Measurements from ENCODE around the gene TP53TG5. TPM values are rescaled to one million over a fixed set of nuclear protein-coding genes. Genes with fewer than 3 reads are reported as not detected.

Gene TP53TG5
- total RNA-seq, 1 donor from 2014 or later: not detected

DNA sequence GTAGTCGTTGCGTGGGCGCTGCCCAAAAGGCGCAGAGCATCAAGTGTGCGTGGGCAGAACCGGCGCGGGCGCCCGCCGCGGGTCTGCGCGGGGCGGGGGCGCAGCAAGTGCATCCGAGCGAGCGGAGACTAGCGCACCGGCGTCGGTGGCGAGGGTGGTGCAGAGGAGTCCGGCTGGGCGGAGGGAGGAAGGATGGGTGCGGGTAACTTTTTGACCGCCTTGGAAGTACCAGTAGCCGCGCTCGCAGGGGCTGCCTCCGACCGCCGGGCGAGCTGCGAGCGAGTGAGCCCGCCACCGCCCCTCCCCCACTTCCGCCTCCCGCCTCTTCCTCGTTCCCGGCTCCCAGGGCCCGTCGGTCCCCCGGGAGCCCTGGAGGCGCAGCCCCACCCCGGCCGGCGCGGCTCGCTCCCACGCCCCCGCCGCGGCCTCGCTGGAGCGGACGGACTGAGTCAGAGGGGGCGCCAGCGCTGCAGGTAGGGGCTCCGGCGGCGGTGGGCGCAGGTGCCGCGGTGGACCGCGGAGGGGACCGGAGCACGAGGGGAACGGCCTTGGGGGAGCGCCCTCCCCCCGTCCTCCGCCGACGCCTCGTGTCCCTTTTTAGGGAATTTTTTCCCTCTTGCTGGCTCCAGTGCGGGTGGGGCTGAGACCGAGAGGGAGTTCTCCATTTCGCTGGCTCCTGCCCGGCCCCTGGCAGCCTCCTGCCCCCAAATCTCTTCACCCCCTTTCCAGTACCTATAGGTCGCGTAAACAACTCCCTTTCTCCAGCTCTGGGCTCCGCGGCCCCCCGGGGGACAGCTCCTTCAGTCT lies 28.3 kb upstream of the TP53TG5 start:
- H3K36me3 ChIP-seq (ENCODE audit: control insufficient read depth in 3 of 3, insufficient read depth in 3 of 3, low read length in 3 of 3): peaks cover 21 to 23% (median 23%) of the 10 kb centered on the region in 3 donors
- H3K27me3 ChIP-seq (ENCODE audit: control insufficient read depth in 3 of 3, insufficient read depth in 3 of 3, low read length in 3 of 3): no peaks in the 10 kb centered on the region
- H3K27ac ChIP-seq (ENCODE audit: low read depth, low read length): peak overlapping the region; percentile 100
- H3K4me3 ChIP-seq (ENCODE audit: low read length in 3 of 3): peak overlapping the region; percentile 86 to 96 (median 94)
- peak overlapping the region; percentile 95 to 99 (median 99) for H3K9ac ChIP-seq (ENCODE audit: low read depth in 1 of 3, low read length in 3 of 3)
- H3K4me1 ChIP-seq (ENCODE audit: control insufficient read depth in 3 of 3, insufficient read depth in 3 of 3, low read length in 3 of 3): peaks cover 35 to 49% (median 42%) of the 10 kb centered on the region in 3 donors
- no peaks in the 10 kb centered on the region for H3K9me3 ChIP-seq (ENCODE audit: control insufficient read depth in 3 of 3, low read length in 3 of 3)

DNA sequence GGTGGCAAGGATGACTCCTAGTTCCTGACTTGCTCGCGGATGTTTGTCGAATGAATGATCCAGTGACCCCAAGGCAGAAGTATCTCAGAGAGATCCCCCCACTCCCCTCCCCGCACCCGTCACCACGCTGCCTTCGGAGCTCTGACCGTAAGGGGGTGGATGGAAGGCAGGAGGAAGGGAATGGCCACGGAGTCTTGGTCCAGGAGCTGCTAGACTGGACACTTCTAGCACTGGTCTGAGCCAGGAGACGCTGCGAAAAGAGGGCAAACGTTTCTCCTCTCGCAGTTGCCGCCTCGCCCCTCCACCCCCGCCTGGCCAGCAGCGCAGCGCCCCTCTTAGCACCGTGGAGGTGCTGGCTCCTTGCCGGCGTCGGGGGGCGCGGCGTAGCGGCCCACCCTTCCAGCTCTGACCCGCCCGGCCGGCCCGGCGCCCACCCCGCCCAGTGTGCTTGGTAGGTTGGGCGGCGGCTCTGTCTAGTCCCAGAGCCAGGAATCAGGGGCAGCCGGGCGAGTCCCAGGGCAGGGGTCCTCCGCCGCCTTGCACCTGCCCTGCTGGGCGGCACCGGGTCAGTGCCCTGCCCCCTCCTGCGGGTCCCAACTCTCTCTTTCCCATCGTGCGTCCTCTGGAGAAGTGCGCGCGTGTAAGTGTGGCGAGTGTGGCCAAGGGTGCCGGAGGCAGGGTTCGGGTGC lies 27.6 kb upstream of the TP53TG5 start:
- Histone ChIP-seq H3K27ac (ENCODE audit: low read depth, low read length) (peak overlapping the region; percentile 100), H3K9me3 (ENCODE audit: control insufficient read depth in 3 of 3, low read length in 3 of 3) (no peaks in the 10 kb centered on the region), H3K9ac (ENCODE audit: low read depth in 1 of 3, low read length in 3 of 3) (peak overlapping the region; percentile 79 to 99 (median 99)), H3K27me3 (ENCODE audit: control insufficient read depth in 3 of 3, insufficient read depth in 3 of 3, low read length in 3 of 3) (no peaks in the 10 kb centered on the region), H3K4me1 (ENCODE audit: control insufficient read depth in 3 of 3, insufficient read depth in 3 of 3, low read length in 3 of 3) (peaks cover 29 to 43% (median 36%) of the 10 kb centered on the region in 3 donors), H3K4me3 (ENCODE audit: low read length in 3 of 3) (peak overlapping the region; percentile 69 to 96 (median 94)), H3K36me3 (ENCODE audit: control insufficient read depth in 3 of 3, insufficient read depth in 3 of 3, low read length in 3 of 3) (peaks cover 16 to 21% (median 20%) of the 10 kb centered on the region in 3 donors)

DNA sequence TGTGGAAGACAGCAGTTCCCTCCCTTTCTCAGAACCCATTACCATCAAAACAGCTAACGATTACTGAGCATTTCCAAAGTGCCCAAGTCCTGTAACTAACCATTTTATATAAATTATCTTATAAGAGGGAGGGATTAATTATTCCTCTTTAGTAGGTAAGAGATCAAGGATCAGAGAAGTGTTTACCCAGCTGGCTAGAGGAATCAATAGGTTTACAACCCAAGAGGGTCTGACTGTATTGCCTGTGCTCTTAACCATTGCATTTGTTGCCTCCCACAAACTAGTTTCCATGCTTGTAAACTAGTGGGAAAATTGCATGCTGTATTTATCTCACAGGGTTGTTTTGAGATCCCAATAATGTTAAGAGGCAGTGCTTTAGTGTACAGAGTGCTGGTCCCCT lies 26.3 kb upstream of the TP53TG5 start:
- H3K4me1 ChIP-seq (ENCODE audit: control insufficient read depth in 3 of 3, insufficient read depth in 3 of 3, low read length in 3 of 3): peaks cover 18 to 31% (median 23%) of the 10 kb centered on the region in 3 donors
- H3K9me3 ChIP-seq (ENCODE audit: control insufficient read depth in 3 of 3, low read length in 3 of 3): no peaks in the 10 kb centered on the region

DNA sequence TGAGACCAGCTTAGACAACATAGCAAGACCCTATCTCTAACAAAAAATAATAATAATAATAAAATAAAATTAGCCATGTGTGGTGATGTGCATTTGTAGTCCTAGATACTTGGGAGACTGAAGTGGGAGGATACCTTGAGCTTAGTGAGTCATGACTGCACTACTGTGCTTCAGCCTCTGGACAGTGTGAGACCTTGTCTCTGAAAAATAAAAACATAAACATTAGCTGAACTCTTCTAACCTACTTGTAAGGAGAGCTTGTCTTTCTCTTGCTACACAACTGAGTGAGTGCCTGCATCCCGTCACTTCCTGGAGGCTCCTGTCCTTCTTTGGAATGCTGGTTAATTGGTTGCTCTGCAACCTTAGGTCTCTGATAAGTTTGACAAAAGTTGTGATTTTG lies 24.8 kb upstream of the TP53TG5 start:
- Histone ChIP-seq H3K9me3 (ENCODE audit: control insufficient read depth in 3 of 3, low read length in 3 of 3) (no peaks in the 10 kb centered on the region), H3K27ac (ENCODE audit: low read depth, low read length) (no peak overlapping the region), H3K9ac (ENCODE audit: low read depth in 1 of 3, low read length in 3 of 3) (no peak overlapping the region), H3K4me1 (ENCODE audit: control insufficient read depth in 3 of 3, insufficient read depth in 3 of 3, low read length in 3 of 3) (peaks cover 8 to 19% (median 11%) of the 10 kb centered on the region in 3 donors), H3K36me3 (ENCODE audit: control insufficient read depth in 3 of 3, insufficient read depth in 3 of 3, low read length in 3 of 3) (no peaks in the 10 kb centered on the region), H3K4me3 (ENCODE audit: low read length in 3 of 3) (no peak overlapping the region), H3K27me3 (ENCODE audit: control insufficient read depth in 3 of 3, insufficient read depth in 3 of 3, low read length in 3 of 3) (no peaks in the 10 kb centered on the region)

More for the DNA sequence above, 26.3 kb upstream of the TP53TG5 start:
- Histone ChIP-seq H3K9ac (ENCODE audit: low read depth in 1 of 3, low read length in 3 of 3) (no peak overlapping the region), H3K36me3 (ENCODE audit: control insufficient read depth in 3 of 3, insufficient read depth in 3 of 3, low read length in 3 of 3) (peaks cover 3 to 9% (median 7%) of the 10 kb centered on the region in 3 donors), H3K27me3 (ENCODE audit: control insufficient read depth in 3 of 3, insufficient read depth in 3 of 3, low read length in 3 of 3) (no peaks in the 10 kb centered on the region), H3K4me3 (ENCODE audit: low read length in 3 of 3) (no peak overlapping the region), H3K27ac (ENCODE audit: low read depth, low read length) (no peak overlapping the region)

DNA sequence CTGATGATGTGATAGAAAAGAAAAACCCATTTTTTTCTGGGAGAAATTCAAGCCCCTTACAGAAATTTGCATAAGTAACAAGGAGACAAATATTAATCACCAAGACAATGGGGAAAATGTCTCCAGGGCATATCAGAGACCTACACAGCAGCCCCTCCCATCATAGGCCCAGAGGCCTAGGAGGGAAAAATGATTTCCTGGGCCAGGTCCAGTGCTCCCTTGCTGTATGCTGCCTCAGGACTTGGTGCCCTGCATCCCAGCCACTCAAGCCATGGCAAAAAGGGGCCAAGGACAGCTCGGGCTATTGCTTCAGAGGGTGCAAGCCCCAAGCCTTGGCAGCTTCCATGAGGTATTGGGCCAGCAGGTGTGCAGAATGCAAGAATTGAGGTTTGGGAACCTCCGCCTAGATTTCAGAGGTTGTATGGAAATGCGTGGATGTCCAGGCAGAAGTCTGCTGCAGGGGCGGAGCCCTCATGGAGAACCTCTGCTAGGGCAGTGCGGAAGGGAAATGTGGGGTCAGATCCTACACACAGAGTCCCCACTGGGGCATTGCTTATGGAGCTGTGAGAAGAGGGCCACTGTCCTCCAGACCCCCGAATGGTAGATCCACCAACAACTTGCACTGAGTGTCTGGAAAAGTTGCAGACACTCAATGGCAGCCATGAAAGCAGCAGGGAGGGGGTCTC lies 22.4 kb upstream of the TP53TG5 start:
- Histone ChIP-seq H3K9ac (ENCODE audit: low read depth in 1 of 3, low read length in 3 of 3) (no peak overlapping the region), H3K36me3 (ENCODE audit: control insufficient read depth in 3 of 3, insufficient read depth in 3 of 3, low read length in 3 of 3) (no peaks in the 10 kb centered on the region), H3K9me3 (ENCODE audit: control insufficient read depth in 3 of 3, low read length in 3 of 3) (no peaks in the 10 kb centered on the region), H3K27me3 (ENCODE audit: control insufficient read depth in 3 of 3, insufficient read depth in 3 of 3, low read length in 3 of 3) (no peaks in the 10 kb centered on the region), H3K4me3 (ENCODE audit: low read length in 3 of 3) (no peak overlapping the region), H3K4me1 (ENCODE audit: control insufficient read depth in 3 of 3, insufficient read depth in 3 of 3, low read length in 3 of 3) (peaks cover 0 to 2% (median 2%) of the 10 kb centered on the region in 3 donors), H3K27ac (ENCODE audit: low read depth, low read length) (no peak overlapping the region)

DNA sequence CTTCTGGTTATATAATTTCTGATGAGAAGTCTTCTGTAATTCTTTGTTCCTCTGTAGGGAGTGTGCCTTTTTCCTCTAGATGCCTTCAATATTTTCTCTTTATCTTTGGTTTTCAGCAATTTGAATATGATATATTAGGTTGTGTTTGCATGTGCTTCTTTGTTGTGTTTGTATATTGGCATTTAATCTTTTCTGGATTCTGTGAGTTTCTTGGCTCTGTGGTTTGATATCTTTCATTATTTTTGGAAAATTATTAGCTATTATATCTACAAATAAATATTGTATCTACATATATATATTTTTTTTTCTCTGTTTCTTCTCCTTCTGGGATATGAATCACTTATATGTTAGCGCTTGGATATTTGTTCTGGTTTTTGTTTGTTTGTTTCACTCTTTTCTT lies 20.9 kb upstream of the TP53TG5 start:
- Histone ChIP-seq H3K9ac (ENCODE audit: low read depth in 1 of 3, low read length in 3 of 3) (no peak overlapping the region), H3K4me3 (ENCODE audit: low read length in 3 of 3) (no peak overlapping the region), H3K27me3 (ENCODE audit: control insufficient read depth in 3 of 3, insufficient read depth in 3 of 3, low read length in 3 of 3) (no peaks in the 10 kb centered on the region), H3K36me3 (ENCODE audit: control insufficient read depth in 3 of 3, insufficient read depth in 3 of 3, low read length in 3 of 3) (no peaks in the 10 kb centered on the region), H3K4me1 (ENCODE audit: control insufficient read depth in 3 of 3, insufficient read depth in 3 of 3, low read length in 3 of 3) (no peaks in the 10 kb centered on the region), H3K27ac (ENCODE audit: low read depth, low read length) (no peak overlapping the region), H3K9me3 (ENCODE audit: control insufficient read depth in 3 of 3, low read length in 3 of 3) (no peaks in the 10 kb centered on the region)

DNA sequence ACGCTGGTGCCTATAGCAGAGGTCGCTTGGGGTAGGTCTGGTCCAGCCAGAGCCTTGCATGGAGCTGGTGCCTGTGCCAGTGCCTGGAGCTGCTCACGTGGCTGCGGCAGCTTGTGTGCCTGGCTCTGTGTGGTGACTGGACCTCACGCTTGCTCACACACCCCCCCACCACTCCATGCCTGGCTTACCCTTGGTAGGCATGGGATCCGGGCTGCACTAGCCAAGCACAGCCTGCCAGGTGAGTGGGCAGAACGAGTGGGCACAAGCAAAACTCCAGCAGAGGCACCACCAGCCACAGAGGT lies 16.9 kb upstream of the TP53TG5 start:
- Histone ChIP-seq H3K36me3 (ENCODE audit: control insufficient read depth in 3 of 3, insufficient read depth in 3 of 3, low read length in 3 of 3) (no peaks in the 10 kb centered on the region), H3K4me3 (ENCODE audit: low read length in 3 of 3) (no peak overlapping the region), H3K27me3 (ENCODE audit: control insufficient read depth in 3 of 3, insufficient read depth in 3 of 3, low read length in 3 of 3) (no peaks in the 10 kb centered on the region), H3K9me3 (ENCODE audit: control insufficient read depth in 3 of 3, low read length in 3 of 3) (no peaks in the 10 kb centered on the region), H3K27ac (ENCODE audit: low read depth, low read length) (no peak overlapping the region), H3K9ac (ENCODE audit: low read depth in 1 of 3, low read length in 3 of 3) (no peak overlapping the region), H3K4me1 (ENCODE audit: control insufficient read depth in 3 of 3, insufficient read depth in 3 of 3, low read length in 3 of 3) (no peaks in the 10 kb centered on the region)

DNA sequence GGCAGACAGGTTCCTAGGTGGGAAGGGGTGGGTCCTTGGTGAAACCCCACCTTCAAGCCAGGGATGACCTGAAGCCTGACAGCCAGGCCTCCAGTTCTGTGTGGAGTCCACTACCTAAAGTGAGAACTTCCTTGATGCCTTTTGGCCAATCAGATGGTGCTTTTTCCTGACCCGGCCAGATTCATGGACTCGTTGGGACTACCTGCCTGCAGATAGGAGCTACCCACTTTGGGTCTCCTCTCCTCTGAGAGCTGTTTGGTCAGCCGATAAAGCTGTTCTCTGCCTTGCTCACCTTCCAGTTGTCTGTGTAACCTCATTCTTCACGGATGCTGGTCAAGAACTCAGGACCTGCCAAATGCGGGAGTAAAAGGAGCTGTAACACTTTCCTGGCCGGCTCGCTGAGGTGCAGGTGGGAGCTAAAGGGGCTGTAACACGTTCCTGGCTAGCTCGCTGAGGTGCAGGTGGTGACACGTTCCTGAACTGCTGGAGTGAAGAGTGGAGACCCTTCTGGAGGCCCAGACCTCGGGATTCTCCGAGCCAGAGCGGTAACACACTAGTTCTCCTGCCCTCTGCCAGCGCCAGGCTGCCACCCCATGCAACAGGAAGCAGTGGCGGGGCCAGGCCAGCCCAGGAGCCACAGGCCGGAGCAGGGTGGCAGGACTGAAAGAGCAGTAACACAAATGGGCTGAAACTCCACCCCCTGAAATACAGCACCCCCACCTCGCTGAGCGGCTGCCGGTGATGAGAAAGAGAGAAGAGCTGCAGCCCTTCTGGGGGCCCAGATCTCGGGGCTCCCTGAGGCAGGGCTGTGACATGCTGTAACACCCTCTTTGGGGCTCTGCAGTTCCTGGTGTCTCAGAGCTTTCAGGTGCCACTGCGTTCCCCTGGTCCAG lies 16.3 kb upstream of the TP53TG5 start:
- H3K9me3 ChIP-seq (ENCODE audit: control insufficient read depth in 3 of 3, low read length in 3 of 3): no peaks in the 10 kb centered on the region
- no peaks in the 10 kb centered on the region for H3K4me1 ChIP-seq (ENCODE audit: control insufficient read depth in 3 of 3, insufficient read depth in 3 of 3, low read length in 3 of 3)
- H3K36me3 ChIP-seq (ENCODE audit: control insufficient read depth in 3 of 3, insufficient read depth in 3 of 3, low read length in 3 of 3): no peaks in the 10 kb centered on the region
- no peaks in the 10 kb centered on the region for H3K27me3 ChIP-seq (ENCODE audit: control insufficient read depth in 3 of 3, insufficient read depth in 3 of 3, low read length in 3 of 3)
- H3K27ac ChIP-seq (ENCODE audit: low read depth, low read length): no peak overlapping the region
- H3K9ac ChIP-seq (ENCODE audit: low read depth in 1 of 3, low read length in 3 of 3): no peak overlapping the region
- no peak overlapping the region for H3K4me3 ChIP-seq (ENCODE audit: low read length in 3 of 3)

DNA sequence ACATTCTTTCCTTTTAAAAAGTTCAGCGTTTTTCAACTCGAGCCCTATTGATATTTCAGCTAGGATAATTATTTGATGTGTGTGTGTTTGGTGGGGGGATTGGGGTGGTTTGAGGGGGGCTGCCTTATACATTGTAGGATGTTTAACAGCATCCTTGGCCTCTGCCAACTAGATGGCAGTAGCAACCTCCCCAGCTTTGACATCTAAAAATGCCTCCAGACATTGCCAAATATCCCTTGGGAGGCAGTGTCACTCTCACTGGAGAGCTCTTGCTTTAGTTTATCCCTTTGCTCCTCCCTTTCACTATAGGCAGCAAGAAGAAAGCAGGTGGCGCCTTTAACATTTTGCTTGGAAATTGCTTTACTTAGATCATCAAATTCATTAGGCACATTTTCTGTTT lies 14.6 kb upstream of the TP53TG5 start:
- Histone ChIP-seq H3K36me3 (ENCODE audit: control insufficient read depth in 3 of 3, insufficient read depth in 3 of 3, low read length in 3 of 3) (no peaks in the 10 kb centered on the region), H3K27ac (ENCODE audit: low read depth, low read length) (no peak overlapping the region), H3K27me3 (ENCODE audit: control insufficient read depth in 3 of 3, insufficient read depth in 3 of 3, low read length in 3 of 3) (no peaks in the 10 kb centered on the region), H3K4me3 (ENCODE audit: low read length in 3 of 3) (no peak overlapping the region), H3K9ac (ENCODE audit: low read depth in 1 of 3, low read length in 3 of 3) (no peak overlapping the region), H3K4me1 (ENCODE audit: control insufficient read depth in 3 of 3, insufficient read depth in 3 of 3, low read length in 3 of 3) (no peaks in the 10 kb centered on the region), H3K9me3 (ENCODE audit: control insufficient read depth in 3 of 3, low read length in 3 of 3) (no peaks in the 10 kb centered on the region)

Measured in skeletal muscle tissue (tissue), 4 donors.